ENCODE measurements around the gene NATD1. TPM values are rescaled to one million over a fixed set of nuclear protein-coding genes. Genes with fewer than 3 reads are reported as not detected.
"Not testable (repeated sequence)": the region's sequence is repeated elsewhere in the genome, so short reads cannot be mapped to it uniquely, and the experiment has no call there.

NATD1 gene
- total RNA-seq, 1 donor from 2014 or later, result 19.1 TPM

DNA sequence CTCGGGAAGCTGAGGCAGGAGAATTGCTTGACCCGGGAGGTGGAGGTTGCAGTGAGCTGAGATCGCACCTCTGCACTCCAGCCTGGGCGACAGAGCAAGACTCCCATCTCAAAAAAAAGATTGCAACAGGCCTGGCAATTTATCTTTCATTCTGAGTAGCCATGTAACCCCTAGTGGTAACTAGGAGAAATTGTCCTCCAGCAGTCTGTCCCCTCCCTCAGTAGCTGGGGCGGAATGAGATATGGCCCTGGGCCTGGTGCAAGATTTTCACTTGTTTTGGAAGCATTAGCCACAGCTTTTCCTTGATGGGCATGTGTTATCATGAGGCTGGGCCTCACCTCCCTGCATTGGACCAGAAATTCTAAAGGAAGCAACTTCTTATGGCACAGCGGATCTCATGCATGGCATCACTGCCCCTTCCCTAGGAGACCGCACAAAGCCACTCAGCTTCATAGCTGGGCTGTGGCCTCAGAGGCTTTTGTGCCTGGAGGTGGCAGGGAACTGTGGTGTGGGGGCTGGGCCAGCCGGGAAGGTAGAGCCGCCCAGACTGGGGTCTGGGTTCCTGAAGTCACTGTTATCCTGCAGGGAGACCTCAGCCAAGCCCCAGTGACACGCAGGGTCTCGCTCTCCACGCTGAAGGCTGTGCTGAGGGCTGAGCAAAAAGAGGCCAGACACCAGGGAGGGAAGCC lies 13.4 kb downstream of the NATD1 start:
- no peak for DNase-seq
- intact Hi-C loops (cut with DNase I), result loop anchor here (2.0 kb wide), 1 partner anchor 19 kb away; no protein-coding TSS in a partner anchor
- no peak for ATAC-seq (ENCODE audit: poor library complexity)

GRCh38 chr17:21235921-21236320 lies 17.3 kb downstream of the NATD1 start:
- intact Hi-C loops (cut with DNase I), result no loop called here

GRCh38 chr17:21233581-21234347 lies 19.4 kb downstream of the NATD1 start:
- intact Hi-C loops (cut with DNase I), result no loop called here
- DNase-seq (no peak), ATAC-seq (ENCODE audit: poor library complexity) (peak; percentile 62)

More at GRCh38 chr17:21235921-21236320, 17.3 kb downstream of the NATD1 start:
- DNase-seq (no peak), ATAC-seq (ENCODE audit: poor library complexity) (no peak)

DNA sequence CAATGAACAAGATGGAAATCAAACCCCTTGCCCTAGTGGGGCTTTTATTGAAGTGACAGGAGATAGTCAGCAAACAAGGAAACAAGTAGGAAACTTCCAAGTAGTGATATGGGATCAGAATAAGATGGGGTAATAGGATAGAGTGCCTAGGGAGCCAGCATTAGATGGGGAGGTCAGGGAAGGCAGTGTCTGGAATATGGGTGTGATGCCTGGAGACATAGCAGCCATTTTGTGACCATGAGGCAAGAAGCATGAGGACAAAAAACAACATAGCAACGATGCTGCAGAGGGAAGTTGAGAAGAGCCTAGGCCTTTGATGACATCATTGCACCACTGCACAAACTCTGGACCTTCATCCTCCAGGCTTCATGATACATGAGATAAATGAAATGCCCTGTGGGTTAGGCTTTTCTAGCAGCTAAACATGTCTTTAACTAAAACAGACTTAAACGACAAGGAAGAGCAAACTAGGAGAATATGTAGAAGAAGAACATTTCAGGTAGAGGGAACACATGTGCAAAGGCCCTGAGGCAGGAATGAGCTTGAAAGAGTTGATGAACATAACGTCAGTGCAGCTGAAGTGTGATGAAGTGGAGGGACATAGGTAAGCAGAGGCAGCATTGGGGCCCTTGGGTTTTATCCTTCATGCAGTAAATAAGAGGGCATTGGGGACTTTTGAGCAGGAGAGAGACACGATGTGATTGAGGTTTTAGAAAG lies 21.0 kb downstream of the NATD1 start:
- DNase-seq, result no peak
- intact Hi-C loops (cut with DNase I), result no loop called here
- ATAC-seq (ENCODE audit: poor library complexity), result no peak

DNA sequence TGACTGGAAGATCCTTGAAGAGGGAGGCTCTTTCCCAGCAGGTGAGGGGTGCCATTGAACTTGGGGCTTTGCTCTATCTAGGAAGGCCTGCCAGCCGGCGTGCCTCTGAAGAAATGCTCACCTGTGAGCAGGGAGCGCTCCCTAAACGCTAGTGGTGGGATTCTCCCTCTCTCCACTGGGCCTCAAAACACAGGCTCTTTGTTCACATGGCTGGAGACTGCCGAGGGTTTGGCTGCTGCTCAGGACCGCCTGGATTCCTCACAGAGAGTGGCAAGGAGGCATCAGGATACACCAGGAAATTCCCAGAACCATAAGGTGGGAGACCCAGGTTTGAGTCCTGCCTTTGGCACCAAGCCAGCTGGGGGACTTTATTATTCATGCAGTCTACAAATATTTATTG lies 21.7 kb downstream of the NATD1 start:
- intact Hi-C loops (cut with DNase I), result no loop called here
- DNase-seq (no peak), ATAC-seq (ENCODE audit: poor library complexity) (no peak)

- intact Hi-C loops (cut with DNase I), result no loop called here
- no peak for DNase-seq
- ATAC-seq (ENCODE audit: poor library complexity), result no peak
These were observed 24.4 kb downstream of the NATD1 start for GRCh38 chr17:21228845-21229244.

DNA sequence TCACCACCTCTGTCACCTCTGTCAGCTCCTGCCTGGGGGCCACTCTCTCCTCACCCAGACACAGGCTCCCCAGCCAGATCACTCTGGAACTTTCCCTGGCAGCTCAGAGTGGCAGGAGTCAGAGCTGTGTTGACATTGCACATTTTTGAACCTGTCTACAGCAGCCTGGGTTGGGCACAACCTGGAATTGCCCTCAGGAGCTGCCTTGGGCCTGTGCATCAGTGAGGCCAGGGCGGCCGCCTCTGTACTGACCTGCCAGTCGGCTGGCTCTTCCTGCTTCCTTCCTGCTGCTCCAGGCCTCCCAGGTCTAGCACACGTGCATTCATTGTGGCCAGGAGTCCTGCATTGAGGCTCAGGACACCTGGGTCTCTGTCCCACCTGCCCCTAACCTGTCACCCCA lies 25.1 kb downstream of the NATD1 start:
- DNase-seq (no peak), ATAC-seq (ENCODE audit: poor library complexity) (peak; percentile 10)
- intact Hi-C loops (cut with DNase I), result no loop called here

- DNase-seq; intact Hi-C loops (cut with DNase I); ATAC-seq (ENCODE audit: poor library complexity): not testable (repeated sequence)
These were observed 25.9 kb downstream of the NATD1 start for GRCh38 chr17:21227277-21227676.

DNA sequence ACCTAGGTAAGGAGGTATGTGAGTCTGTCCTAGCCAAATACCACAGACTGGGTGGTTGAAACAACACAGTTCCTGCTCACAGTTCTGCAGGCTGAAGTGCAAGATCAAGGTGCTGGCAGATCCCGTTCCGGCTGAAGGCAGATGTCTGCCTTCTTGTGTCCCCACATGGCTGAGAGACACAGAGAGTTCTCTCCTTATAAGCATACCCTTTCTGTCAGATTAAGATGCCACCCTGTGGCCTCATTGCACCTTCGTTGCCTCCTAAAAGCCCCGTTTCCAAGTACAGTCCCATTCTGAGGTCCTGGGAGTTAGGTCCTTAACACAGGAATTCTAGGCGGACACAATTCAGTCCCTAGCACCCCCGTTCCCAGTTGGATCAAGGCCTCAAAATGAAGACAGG lies 30.1 kb downstream of the NATD1 start:
- DNase-seq, result no peak
- intact Hi-C loops (cut with DNase I), result no loop called here
- ATAC-seq (ENCODE audit: poor library complexity), result no peak

DNA sequence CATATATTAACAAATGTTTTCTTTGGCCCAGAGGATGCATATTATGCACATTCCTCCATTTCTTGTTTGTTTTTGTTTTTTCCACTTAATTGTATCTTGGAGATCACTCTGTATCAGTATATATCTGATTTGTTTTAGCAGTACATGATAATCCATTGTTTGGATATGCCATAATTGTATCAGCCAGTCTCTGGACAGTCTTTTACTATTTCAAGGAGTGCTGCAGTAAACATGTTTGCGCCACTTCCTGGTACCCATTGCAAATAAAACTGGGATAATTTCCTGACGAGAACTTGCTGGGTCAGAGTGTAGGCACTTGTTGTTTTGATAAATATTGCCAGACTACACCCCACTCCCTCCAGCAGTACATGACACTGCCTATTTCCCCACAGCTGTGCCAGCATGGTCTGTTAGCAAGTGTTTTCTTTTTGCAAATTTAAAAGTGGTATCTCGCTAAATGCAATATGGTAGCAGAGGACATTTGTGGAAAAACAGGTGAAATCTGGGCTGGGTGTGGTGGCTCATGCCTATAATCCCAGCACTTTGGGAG lies 34.3 kb downstream of the NATD1 start:
- intact Hi-C loops (cut with DNase I), result loop anchor here (10.0 kb wide), 2 partner anchors 46 to 94 kb away; partner anchors contain the start of gene DHRS7B
- no peak for DNase-seq
- no peak for ATAC-seq (ENCODE audit: poor library complexity)

GRCh38 chr17:21218101-21218500 lies 35.1 kb downstream of the NATD1 start:
- ATAC-seq (ENCODE audit: poor library complexity), result no peak
- intact Hi-C loops (cut with DNase I), result loop anchor here (10.0 kb wide), 2 partner anchors 47 to 93 kb away; partner anchors contain the start of gene DHRS7B
- DNase-seq, result no peak

GRCh38 chr17:21217346-21217745 lies 35.9 kb downstream of the NATD1 start:
- DNase-seq (no peak), ATAC-seq (ENCODE audit: poor library complexity) (no peak)
- intact Hi-C loops (cut with DNase I), result loop anchor here (10.0 kb wide), 2 partner anchors 47 to 93 kb away; partner anchors contain the start of gene DHRS7B

DNA sequence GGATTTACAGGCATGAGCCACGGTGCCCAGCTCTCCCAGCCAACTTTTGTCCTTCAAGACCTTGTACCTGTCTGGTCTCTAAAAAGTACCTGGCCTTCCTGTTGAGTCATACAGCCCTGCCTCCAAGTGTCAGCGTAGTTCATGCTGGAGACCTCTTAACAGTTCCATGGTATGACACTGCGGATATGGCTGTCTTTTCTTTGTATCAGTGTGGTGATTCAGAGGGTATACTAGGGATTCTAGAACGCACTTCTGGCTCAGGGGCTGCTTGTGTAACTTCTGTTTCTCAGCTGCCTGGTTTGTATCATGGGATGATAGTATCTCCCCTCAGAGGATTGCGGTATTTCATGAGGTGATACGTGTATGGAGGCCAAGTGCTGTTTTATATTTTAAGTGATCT lies 37.3 kb downstream of the NATD1 start:
- intact Hi-C loops (cut with DNase I), result loop anchor here (10.0 kb wide), 2 partner anchors 49 to 91 kb away; partner anchors contain the start of gene DHRS7B
- DNase-seq (no peak), ATAC-seq (ENCODE audit: poor library complexity) (no peak)

DNA sequence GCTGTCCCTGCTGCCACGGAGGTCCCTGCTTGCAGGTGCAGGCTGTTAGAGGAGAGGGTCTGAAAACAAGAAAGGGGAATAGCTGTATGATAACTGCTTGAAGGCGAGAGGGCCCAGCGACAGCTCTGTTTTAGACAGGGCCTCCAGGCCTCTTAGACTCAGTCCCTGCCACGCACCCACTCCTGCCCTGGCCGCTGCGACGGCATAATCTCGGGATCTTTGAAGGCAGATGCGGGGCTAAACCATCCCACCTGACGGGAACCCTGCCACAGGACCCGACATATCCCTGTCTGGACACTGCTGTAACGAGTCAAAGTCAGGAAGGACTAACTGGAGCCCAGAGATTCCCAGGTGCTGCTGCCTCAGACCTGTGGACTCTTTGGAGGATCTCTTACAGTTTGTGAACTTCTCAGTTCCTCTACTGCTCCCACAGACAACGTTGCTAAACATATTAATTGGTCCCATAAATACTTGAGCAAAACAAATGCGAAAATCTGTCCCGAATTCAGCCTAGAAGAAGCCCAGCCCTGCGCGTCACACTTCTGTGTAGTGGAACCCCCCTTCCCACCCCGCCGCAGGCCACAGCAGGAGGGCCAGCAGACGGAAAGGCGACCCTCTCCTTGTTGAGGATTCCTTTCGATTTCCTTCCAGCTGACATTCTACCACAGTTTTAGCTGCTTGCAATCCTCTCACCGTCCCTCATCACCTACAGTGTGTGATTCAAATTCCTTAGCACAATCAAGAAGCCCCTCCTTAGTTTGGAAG lies 38.3 kb downstream of the NATD1 start:
- intact Hi-C loops (cut with DNase I), result loop anchor here (10.0 kb wide), 2 partner anchors 50 to 90 kb away; partner anchors contain the start of gene DHRS7B

GRCh38 chr17:21214015-21214776 lies 39.0 kb downstream of the NATD1 start, which contains the start of gene TMEM11:
TSS of gene TMEM11 (minus strand) at chr17:21214161. CDS start at chr17:21214152, 9 bp downstream.
- DNase-seq (peak; percentile 98), ATAC-seq (ENCODE audit: poor library complexity) (peak; percentile 95)
- intact Hi-C loops (cut with DNase I), result loop anchor here (10.0 kb wide), 2 partner anchors 51 to 89 kb away; partner anchors contain the start of gene DHRS7B

More for the DNA sequence above, 38.3 kb downstream of the NATD1 start:
- DNase-seq, result peak; percentile 50
- peak; percentile 6 for ATAC-seq (ENCODE audit: poor library complexity)

GRCh38 chr17:21213638-21214014 lies 39.6 kb downstream of the NATD1 start:
- peak; percentile 10 for ATAC-seq (ENCODE audit: poor library complexity)
- intact Hi-C loops (cut with DNase I), result loop anchor here (10.0 kb wide), 2 partner anchors 51 to 89 kb away; partner anchors contain the start of gene DHRS7B

More at GRCh38 chr17:21213638-21214014, 39.6 kb downstream of the NATD1 start:
- DNase-seq, result peak; percentile 75
